ENCODE measurements around the gene APP. TPM values are rescaled to one million over a fixed set of nuclear protein-coding genes. Genes with fewer than 3 reads are reported as not detected.

APP gene
- total RNA-seq, 1 donor from 2014 or later, result 1,137 TPM

DNA sequence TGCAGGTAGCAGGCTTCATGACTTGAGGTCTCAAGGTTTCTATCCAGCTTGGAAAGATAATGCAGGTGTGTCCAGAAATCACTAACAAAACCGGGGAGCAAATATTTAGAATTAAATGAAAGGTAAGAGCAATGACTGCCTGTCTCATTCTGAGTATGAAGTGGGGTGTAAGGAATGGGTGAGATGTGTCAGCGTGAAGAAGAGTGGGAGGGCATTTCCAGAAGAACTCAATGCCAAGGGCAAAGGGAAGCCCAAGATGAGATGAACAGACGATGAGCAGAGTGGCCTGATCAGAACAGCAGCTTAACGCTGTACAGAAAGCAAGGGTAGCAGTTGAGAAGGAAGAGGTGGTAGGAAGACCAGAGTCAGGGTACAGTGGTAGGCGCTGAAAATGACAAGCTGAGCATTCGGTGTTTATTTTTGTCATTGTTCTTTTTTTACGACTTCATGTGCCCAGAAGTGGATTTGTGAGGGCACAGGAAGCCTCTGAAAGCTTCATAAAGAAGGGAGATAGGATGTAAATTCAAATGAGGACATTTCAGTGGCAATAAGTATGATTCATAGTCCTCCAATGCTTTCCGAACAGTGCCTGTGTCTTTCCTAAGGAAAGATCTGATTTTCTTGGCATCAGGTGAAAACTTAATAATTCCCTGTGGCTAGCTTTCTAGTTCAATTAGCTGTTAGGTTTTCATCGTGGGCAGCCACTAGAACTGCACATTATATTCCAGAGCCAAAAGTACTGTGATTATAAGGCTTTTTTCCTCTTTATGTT is 190.5 kb downstream of the APP start:
- Mint-ChIP-seq H3K27ac (ENCODE audit: unreplicated experiment) (peak overlapping the region; percentile 73), H3K9me3 (ENCODE audit: unreplicated experiment) (no peaks in the 10 kb centered on the region), H3K27me3 (ENCODE audit: unreplicated experiment) (peaks cover 7% of the 10 kb centered on the region), H3K4me1 (ENCODE audit: unreplicated experiment) (peaks cover 52% of the 10 kb centered on the region), H3K4me3 (ENCODE audit: unreplicated experiment) (peak overlapping the region; percentile 52), H3K36me3 (ENCODE audit: low read depth, unreplicated experiment) (peaks cover 54% of the 10 kb centered on the region)
- TF ChIP-seq, protein P1, sequence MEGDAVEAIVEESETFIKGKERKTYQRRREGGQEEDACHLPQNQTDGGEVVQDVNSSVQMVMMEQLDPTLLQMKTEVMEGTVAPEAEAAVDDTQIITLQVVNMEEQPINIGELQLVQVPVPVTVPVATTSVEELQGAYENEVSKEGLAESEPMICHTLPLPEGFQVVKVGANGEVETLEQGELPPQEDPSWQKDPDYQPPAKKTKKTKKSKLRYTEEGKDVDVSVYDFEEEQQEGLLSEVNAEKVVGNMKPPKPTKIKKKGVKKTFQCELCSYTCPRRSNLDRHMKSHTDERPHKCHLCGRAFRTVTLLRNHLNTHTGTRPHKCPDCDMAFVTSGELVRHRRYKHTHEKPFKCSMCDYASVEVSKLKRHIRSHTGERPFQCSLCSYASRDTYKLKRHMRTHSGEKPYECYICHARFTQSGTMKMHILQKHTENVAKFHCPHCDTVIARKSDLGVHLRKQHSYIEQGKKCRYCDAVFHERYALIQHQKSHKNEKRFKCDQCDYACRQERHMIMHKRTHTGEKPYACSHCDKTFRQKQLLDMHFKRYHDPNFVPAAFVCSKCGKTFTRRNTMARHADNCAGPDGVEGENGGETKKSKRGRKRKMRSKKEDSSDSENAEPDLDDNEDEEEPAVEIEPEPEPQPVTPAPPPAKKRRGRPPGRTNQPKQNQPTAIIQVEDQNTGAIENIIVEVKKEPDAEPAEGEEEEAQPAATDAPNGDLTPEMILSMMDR (IDR thresholded peaks at IDR 0.05; ENCODE audit: unreplicated experiment), result no peak
- DNase-seq (ENCODE audit: low spot score), result no peak

DNA sequence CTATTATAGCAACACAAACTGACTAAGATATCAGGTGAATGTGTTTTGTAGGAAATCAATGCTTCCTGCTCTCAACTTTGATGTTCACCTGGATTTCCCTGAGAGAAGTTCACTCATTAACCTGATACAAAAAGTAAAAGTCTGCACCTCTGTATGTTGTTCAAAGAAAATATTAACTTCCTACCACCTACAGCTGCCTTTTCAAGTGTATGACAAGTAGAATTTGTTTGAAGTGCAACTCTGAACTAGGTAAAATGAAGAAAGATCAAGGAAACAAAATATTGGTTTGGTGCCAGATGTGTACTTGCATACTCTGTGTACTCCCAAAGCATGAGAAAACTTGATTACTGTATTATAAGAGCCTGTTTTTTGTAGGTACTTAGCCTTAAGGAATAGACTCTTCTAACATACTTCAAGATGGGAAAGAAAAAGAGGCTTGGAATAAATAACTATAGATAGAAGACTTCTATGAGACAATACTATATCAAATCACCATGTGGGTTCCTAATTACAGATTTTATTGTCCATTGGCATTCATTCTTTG is 193.4 kb downstream of the APP start:
- Mint-ChIP-seq H3K9me3 (ENCODE audit: unreplicated experiment) (no peaks in the 10 kb centered on the region), H3K36me3 (ENCODE audit: low read depth, unreplicated experiment) (peaks cover 79% of the 10 kb centered on the region)
- TF ChIP-seq, protein P1 (IDR thresholded peaks at IDR 0.05; ENCODE audit: unreplicated experiment), result no peak

DNA sequence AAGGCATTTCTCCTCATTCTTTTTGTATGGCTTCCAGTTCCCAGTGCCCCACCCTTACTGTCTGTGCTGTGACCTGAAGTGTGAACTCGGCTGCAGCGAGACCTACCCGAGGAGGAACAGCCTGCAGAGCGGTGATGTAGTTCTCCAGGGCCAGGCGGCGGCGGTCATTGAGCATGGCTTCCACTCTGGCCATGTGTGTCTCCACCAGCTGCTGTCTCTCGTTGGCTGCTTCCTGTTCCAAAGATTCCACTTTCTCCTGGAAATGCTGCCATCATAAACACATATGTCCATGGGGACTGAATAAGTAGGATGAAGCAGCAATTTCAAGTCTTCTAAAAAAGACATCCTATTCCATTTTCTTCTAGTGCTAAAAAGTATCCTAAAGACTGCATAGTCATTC is 195.6 kb downstream of the APP start:
- H3K4me3 Mint-ChIP-seq (ENCODE audit: unreplicated experiment), result peak overlapping the region; percentile 49
- H3K36me3 Mint-ChIP-seq (ENCODE audit: low read depth, unreplicated experiment), result peaks cover 81% of the 10 kb centered on the region
- no peak for DNase-seq (ENCODE audit: low spot score)
- H3K9me3 Mint-ChIP-seq (ENCODE audit: unreplicated experiment), result no peaks in the 10 kb centered on the region
- peaks cover 6% of the 10 kb centered on the region for H3K27me3 Mint-ChIP-seq (ENCODE audit: unreplicated experiment)
- H3K4me1 Mint-ChIP-seq (ENCODE audit: unreplicated experiment), result peaks cover 18% of the 10 kb centered on the region
- TF ChIP-seq, protein P1 (IDR thresholded peaks at IDR 0.05; ENCODE audit: unreplicated experiment), result no peak
- H3K27ac Mint-ChIP-seq (ENCODE audit: unreplicated experiment), result no peak overlapping the region

More for the DNA sequence above, 193.4 kb downstream of the APP start:
- H3K27me3 Mint-ChIP-seq (ENCODE audit: unreplicated experiment), result peaks cover 6% of the 10 kb centered on the region
- DNase-seq (ENCODE audit: low spot score), result no peak
- H3K4me1 Mint-ChIP-seq (ENCODE audit: unreplicated experiment), result peaks cover 32% of the 10 kb centered on the region
- H3K27ac Mint-ChIP-seq (ENCODE audit: unreplicated experiment), result peak overlapping the region; percentile 39
- H3K4me3 Mint-ChIP-seq (ENCODE audit: unreplicated experiment), result no peak overlapping the region

DNA sequence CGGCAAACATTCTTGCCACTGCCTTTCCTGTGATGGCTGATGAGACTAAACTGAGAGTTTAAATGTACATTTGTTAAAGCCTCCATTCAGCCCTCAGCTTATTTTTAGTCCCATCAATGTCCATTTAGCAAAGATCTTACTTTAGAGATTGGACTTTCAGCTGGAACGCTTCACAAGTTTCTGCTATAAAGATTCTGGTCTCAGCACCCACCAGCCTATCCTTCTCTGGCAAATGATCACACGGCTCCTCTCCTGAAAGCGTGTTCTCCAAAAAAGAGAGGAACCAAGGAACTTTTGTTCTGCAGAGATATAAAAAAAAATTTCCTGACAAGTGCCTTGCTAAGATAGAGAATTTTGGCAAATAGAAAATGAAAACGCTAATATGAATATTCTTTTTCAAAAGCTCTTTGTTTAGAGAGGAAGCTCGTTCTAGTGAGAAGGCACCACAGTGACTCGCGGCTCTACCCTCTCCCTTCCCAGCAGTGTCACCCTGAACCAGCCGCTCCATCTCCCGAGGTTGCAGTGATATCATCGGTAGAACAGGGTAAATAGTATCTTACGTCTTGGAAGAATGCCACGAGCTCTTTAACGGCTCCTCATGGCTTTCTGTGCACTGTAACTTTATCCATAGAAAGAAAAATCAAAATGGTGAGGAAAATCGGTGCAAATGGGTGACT is 200.2 kb downstream of the APP start:
- Mint-ChIP-seq H3K27me3 (ENCODE audit: unreplicated experiment) (peaks cover 5% of the 10 kb centered on the region), H3K4me1 (ENCODE audit: unreplicated experiment) (peaks cover 19% of the 10 kb centered on the region), H3K27ac (ENCODE audit: unreplicated experiment) (peak overlapping the region; percentile 10), H3K9me3 (ENCODE audit: unreplicated experiment) (no peaks in the 10 kb centered on the region), H3K36me3 (ENCODE audit: low read depth, unreplicated experiment) (peaks cover 62% of the 10 kb centered on the region), H3K4me3 (ENCODE audit: unreplicated experiment) (peak overlapping the region; percentile 74)
- DNase-seq (ENCODE audit: low spot score), result no peak
- TF ChIP-seq, protein P1 (IDR thresholded peaks at IDR 0.05; ENCODE audit: unreplicated experiment), result no peak
